Effector CD4-positive, alpha-beta T cell (primary cell): ENCODE data around the gene GRAMD4.

Experiments
- DNase-seq: peaks from one replicate; pipeline ENCODE4 v3.0.0-alpha.2; 2020

GRAMD4 gene

GRCh38 chr22:46674906-46675305 lies 54.7 kb downstream of the GRAMD4 start:
- no peak for DNase-seq

GRCh38 chr22:46675479-46675878 lies 55.3 kb downstream of the GRAMD4 start:
- no peak for DNase-seq

DNA sequence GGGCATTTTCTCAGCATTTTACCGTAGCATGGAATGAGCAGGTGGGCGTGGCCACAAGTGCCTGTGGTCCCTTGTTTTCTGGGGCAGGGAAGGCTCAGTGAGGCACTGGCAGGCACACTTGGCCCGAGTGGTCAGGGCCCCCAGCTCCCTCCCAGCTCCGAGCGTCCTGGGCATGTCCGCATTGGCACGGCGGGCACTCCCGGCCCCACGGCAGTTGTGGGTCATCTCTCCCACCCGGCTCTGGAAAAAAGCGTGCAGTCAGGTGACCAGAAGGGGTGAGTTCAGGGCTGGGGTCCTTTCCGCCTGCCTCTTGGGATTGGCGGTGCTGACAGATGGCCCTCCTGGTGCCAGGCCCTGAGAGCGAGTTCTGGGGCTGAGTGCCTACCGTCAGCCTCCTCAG lies 55.8 kb downstream of the GRAMD4 start:
- DNase-seq = no peak

- no peak for DNase-seq
Measured at GRCh38 chr22:46676479-46676878, 56.3 kb downstream of the GRAMD4 start.

- no peak for DNase-seq
Measured at GRCh38 chr22:46676881-46677280, 56.7 kb downstream of the GRAMD4 start.

- DNase-seq = no peak
Measured at GRCh38 chr22:46677323-46678002, 57.3 kb downstream of the GRAMD4 start.

- DNase-seq = no peak
Measured at GRCh38 chr22:46678003-46678657, 57.9 kb downstream of the GRAMD4 start.

- DNase-seq = no peak
Measured at GRCh38 chr22:46678785-46679700, 58.9 kb downstream of the GRAMD4 start.

DNA sequence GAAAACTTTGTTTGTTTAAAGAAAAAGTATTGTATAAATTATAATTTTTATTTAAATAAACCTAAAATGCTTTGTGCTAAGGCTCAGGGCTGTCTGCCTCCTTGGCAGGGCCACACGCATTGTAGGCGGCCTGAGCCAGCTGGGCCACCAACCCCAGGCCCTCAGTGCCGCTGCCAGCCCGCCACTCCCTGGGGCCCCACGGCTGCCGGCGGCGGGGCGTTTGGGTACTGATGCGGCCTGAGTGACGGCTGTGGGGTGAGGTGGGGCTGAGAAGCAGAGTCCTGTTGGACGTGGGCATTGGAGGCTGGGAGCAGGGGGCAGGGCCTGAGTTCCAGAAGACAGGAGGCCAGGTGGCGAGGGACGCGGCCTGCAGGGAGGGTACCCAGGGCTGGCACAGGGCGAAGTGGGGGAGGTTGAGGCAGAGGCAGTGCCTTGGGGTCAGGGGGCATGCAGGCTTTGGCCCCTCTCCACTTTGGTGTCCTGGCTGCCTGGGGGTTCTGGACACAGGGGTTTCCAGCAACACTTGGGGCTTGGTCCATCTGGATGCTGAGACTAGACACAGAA lies 59.6 kb downstream of the GRAMD4 start:
- no peak for DNase-seq

GRCh38 chr22:46681010-46681409 lies 60.8 kb downstream of the GRAMD4 start:
- DNase-seq = no peak

DNA sequence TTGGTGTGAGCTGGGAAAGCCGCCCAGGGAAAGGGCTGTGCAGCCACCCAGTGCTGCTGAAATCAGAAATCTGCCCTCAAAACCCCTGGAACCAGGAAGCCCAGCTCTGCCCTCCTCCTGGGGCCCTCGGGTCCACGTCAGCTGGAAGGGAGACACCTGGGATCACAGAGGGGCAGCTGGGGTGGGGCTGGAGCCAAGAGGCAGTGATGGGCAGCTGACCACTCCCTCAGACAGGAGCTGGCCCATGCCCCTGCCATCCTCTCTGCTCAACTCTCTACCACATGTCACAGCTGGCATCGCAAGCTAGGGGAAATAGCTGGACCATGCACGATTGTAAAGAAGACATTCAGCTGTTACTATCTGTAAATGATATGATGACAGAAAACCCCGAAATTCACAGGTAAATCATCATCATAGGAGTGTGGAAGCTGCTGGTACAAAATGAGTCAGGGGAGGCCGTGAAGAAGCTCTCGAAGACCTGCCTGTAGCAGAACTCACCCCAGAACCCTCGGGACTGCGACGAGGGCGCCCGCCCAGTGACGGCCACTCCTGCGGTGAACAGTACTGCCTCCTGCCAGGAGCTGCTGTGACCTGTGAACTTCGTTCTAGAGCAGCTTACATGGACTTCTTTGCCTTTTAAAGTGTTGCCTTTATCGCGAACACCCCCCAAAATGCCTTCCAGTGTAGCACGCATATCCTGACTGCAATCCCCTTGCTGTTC lies 62.0 kb downstream of the GRAMD4 start:
- no peak for DNase-seq

DNA sequence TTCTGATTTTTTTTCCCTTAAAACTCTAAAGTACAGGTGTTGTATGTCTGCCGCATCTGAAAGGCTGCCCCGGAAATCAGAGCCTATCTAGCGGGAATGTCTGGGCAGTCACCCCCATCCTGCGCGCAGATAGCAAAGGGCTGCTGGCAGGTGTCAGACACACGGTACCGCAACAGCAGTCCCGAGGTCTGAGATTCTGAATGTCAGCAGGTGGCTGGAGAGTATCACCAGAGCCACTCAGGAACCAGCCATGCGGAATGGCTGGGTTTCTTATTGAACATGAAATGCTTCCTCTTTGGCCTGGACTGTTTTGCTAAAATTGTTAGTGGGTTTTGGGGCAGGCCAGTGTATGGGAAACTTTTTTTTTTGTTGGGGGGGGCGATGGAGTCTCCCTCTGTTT lies 64.5 kb downstream of the GRAMD4 start:
- DNase-seq = no peak

DNA sequence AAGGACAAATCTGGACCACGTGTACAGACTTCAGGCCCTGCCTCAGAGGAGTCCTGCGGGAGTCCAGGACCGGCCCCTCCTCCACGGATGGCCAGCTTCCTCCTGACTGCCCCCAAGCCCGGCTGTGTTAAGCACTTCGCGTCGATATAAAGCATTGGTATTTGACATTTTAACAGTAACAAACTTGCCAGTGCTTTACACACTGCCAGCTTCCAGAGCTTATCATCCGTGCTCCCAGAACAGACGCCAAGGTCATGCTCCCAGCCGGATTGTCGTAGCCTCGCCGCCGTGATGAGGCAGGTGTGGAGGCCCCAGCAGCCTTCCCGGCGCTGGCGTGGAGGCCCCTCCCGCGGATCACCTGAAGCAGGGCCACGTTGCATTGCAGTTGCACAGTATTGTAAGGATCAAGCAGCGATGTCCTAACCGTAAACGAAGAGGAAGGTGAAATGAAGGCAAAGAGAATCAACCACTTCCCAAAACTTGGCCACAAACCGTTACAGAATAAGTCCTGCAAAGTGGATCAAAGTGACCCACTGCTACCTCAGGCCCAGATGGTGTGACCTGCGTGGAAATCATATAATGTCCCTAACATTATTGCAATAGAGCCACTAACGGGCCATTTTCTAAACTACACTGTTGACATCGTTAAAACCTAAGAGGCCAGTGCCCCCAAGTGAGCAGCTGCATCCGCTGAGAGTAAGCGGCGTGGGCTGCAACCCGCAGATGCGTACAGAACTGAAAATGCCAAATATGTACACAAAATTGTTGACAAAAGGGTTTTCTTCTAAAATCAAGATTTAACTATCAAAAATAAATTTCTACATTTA lies 66.2 kb downstream of the GRAMD4 start:
- no peak for DNase-seq

GRCh38 chr22:46687048-46687444 lies 66.9 kb downstream of the GRAMD4 start:
- DNase-seq = no peak

- no peak for DNase-seq
Measured at GRCh38 chr22:46687460-46687859, 67.3 kb downstream of the GRAMD4 start.

DNA sequence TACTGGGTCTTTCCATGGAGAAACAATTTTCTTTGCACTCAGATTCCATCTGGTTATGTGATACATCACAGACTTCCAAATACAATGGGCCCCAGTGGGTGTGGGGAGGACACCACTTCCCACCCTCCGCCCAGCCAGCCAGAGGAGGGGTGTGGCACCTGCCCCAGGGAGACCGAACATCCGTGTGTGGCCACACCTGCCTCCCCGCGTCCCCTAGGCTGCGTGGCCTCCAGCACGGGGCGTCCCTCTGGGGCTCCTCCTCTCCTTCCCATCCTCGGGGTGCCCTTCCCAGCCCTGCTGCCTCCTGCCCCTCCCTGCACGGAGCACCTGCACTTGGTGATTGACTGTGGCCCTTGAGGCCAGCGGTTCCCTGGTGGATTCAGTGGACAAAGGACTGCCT lies 68.8 kb downstream of the GRAMD4 start:
- no peak for DNase-seq

- no peak for DNase-seq
Measured at GRCh38 chr22:46690146-46690545, 70.0 kb downstream of the GRAMD4 start.

GRCh38 chr22:46691571-46691970 lies 71.4 kb downstream of the GRAMD4 start:
- no peak for DNase-seq

GRCh38 chr22:46693634-46694415 lies 73.6 kb downstream of the GRAMD4 start:
- DNase-seq = no peak

GRCh38 chr22:46694416-46695170 lies 74.4 kb downstream of the GRAMD4 start:
- DNase-seq = no peak
